IMR-90 (cell line): ENCODE measurements around the gene POMT2. TPM values are rescaled to one million over a fixed set of nuclear protein-coding genes. Genes with fewer than 3 reads are reported as not detected.

Experiments
- ATAC-seq: fragments of 200-7000 bp; cut with Tn5 transposase; 2 replicates; pipeline ENCODE4 v1.9.1; 2020; ENCODE audit warnings: low read depth, mild to moderate bottlenecking, moderate library complexity
- BruUV-seq: library from RNA; stranded (reverse); fragments of 400-500 nt; replicated peaks from 2 replicates; lab custom pipeline; 2021; lab: Mats Ljungman, UMichigan
- CTCF ChIA-PET: fragments of 300-600 bp; formaldehyde crosslinking; extraction: SDS; loops from one replicate; lab custom pipeline; 2021; ENCODE audit warnings: antibody characterized with exemption; lab: Yijun Ruan, JAX
- POLR2A ChIA-PET: fragments of 300-600 bp; sonication (Branson Sonifier 250); formaldehyde crosslinking; loops from one replicate; lab custom pipeline; 2022; ENCODE audit warnings: antibody characterized with exemption; ENCODE audit not compliant: unreplicated experiment; lab: Charles Lee
- DNase-seq: peaks from one replicate; pipeline ENCODE4 v3.0.0; 2013
- H2AFZ ChIP-seq: replicated peaks from 2 replicates; pipeline ENCODE3; 2013; ENCODE audit warnings: low read length, mild to moderate bottlenecking; ENCODE audit not compliant: poor library complexity
- H2AK5ac ChIP-seq: 2 replicates; pipeline ENCODE4 v1.6.1; 2013; ENCODE audit warnings: low read depth, low read length, inconsistent platforms
- H2AK9ac ChIP-seq: replicated peaks from 2 replicates; pipeline ENCODE3; 2013; ENCODE audit warnings: mild to moderate bottlenecking, low read depth, low read length, moderate library complexity; ENCODE audit not compliant: poor library complexity
- H2BK120ac ChIP-seq: 2 replicates; pipeline ENCODE4 v1.6.1; 2013; ENCODE audit warnings: low read depth, low read length, inconsistent platforms
- H2BK15ac ChIP-seq: 3 replicates; pipeline ENCODE4 v1.6.1; 2013; ENCODE audit warnings: low read depth, low read length, inconsistent platforms
- H2BK20ac ChIP-seq: 2 replicates; pipeline ENCODE4 v1.6.1; 2013; ENCODE audit warnings: low read depth, mild to moderate bottlenecking, inconsistent platforms, low read length, moderate library complexity
- H2BK5ac ChIP-seq: 2 replicates; pipeline ENCODE4 v1.6.1; 2013; ENCODE audit warnings: mild to moderate bottlenecking, low read depth, low read length, inconsistent platforms; ENCODE audit not compliant: poor library complexity, severe bottlenecking
- H3K14ac ChIP-seq: replicated peaks from 2 replicates; pipeline ENCODE4 v1.6.1; 2013; ENCODE audit warnings: low read depth, low read length, inconsistent platforms
- H3K18ac ChIP-seq: 2 replicates; pipeline ENCODE4 v1.6.1; 2013; ENCODE audit warnings: low read depth, low read length, control low read depth
- H3K23ac ChIP-seq: 2 replicates; pipeline ENCODE4 v1.6.1; 2013; ENCODE audit warnings: low read depth, low read length, inconsistent platforms
- H3K27ac ChIP-seq: 2 replicates; pipeline ENCODE4 v1.5.1; 2013; ENCODE audit warnings: mild to moderate bottlenecking, control low read depth, low read length; ENCODE audit not compliant: insufficient read depth
- H3K27me3 ChIP-seq: 2 replicates; pipeline ENCODE4 v1.6.1; 2013; ENCODE audit warnings: low read length; ENCODE audit not compliant: control insufficient read depth, insufficient read depth
- H3K36me3 ChIP-seq: 2 replicates; pipeline ENCODE4 v1.6.1; 2013; ENCODE audit warnings: low read length, mixed read lengths; ENCODE audit not compliant: control insufficient read depth, insufficient read depth
- H3K4ac ChIP-seq: 2 replicates; pipeline ENCODE4 v1.6.1; 2013; ENCODE audit warnings: low read depth, low read length, inconsistent platforms
- H3K4me1 ChIP-seq: 2 replicates; pipeline ENCODE4 v1.6.1; 2013; ENCODE audit warnings: low read length, mixed read lengths; ENCODE audit not compliant: control insufficient read depth, insufficient read depth
- H3K4me2 ChIP-seq: 2 replicates; pipeline ENCODE4 v1.6.1; 2013; ENCODE audit warnings: low read depth, mild to moderate bottlenecking, control low read depth, low read length, moderate library complexity
- H3K4me3 ChIP-seq: 2 replicates; pipeline ENCODE4 v1.5.1; 2013; ENCODE audit warnings: low read depth, mild to moderate bottlenecking, control low read depth, low read length, moderate library complexity; ENCODE audit not compliant: insufficient read depth
- H3K56ac ChIP-seq: 2 replicates; pipeline ENCODE4 v1.6.1; 2013; ENCODE audit warnings: low read length, inconsistent platforms; ENCODE audit not compliant: insufficient read depth; ENCODE audit errors: extremely low read depth
- H3K79me1 ChIP-seq, 2 experiments: 2 replicates each; pipeline ENCODE4 v1.6.1; 2013; ENCODE audit warnings: low read length in 2 of 2, inconsistent platforms in 1 of 2, low read depth in 1 of 2
- H3K9ac ChIP-seq: 2 replicates; pipeline ENCODE4 v1.6.1; 2013; ENCODE audit warnings: low read depth, low read length, control low read depth
- H3K9me1 ChIP-seq: 2 replicates; pipeline ENCODE4 v1.6.1; 2013; ENCODE audit warnings: low read length, inconsistent platforms; ENCODE audit not compliant: insufficient read depth
- H3K9me3 ChIP-seq: 2 replicates; pipeline ENCODE4 v1.6.1; 2013; ENCODE audit warnings: low read length; ENCODE audit not compliant: control insufficient read depth, insufficient read depth
- H4K20me1 ChIP-seq: 2 replicates; pipeline ENCODE4 v1.6.1; 2013; ENCODE audit warnings: low read length, inconsistent platforms; ENCODE audit not compliant: insufficient read depth
- H4K5ac ChIP-seq: 2 replicates; pipeline ENCODE4 v1.6.1; 2013; ENCODE audit warnings: mild to moderate bottlenecking, low read depth, low read length, control low read depth
- H4K8ac ChIP-seq, 2 experiments: 2 replicates each; pipeline ENCODE4 v1.6.1; 2013; ENCODE audit warnings: low read depth in 2 of 2, low read length in 2 of 2, control low read depth in 1 of 2, inconsistent platforms in 1 of 2
- H4K91ac ChIP-seq: 2 replicates; pipeline ENCODE4 v1.6.1; 2013; ENCODE audit warnings: low read depth, low read length, inconsistent platforms; ENCODE audit not compliant: insufficient read depth
- BHLHE40 ChIP-seq: fragments of 150-350 bp; IDR thresholded peaks from 2 replicates; pipeline ENCODE4 v1.6.1; 2016; ENCODE audit warnings: mild to moderate bottlenecking, low read depth, low read length
- CEBPB ChIP-seq: IDR thresholded peaks from 2 replicates; pipeline ENCODE4 v1.6.1; 2012; ENCODE audit warnings: low read depth, low read length, improper control_type of control experiment
- CHD1 ChIP-seq: IDR thresholded peaks from 2 replicates; pipeline ENCODE4 v1.6.1; 2012; ENCODE audit warnings: low read depth, low read length, improper control_type of control experiment
- FOS ChIP-seq: fragments of 150-350 bp; IDR thresholded peaks from 2 replicates; pipeline ENCODE4 v1.6.1; 2016; ENCODE audit warnings: low read depth, low read length
- MAFK ChIP-seq: IDR thresholded peaks from 2 replicates; pipeline ENCODE4 v1.6.1; 2012; ENCODE audit warnings: low read depth, low read length, improper control_type of control experiment
- MAZ ChIP-seq: IDR thresholded peaks from 2 replicates; pipeline ENCODE4 v1.6.1; 2012; ENCODE audit warnings: low read depth, mild to moderate bottlenecking, low read length, improper control_type of control experiment, moderate library complexity, borderline replicate concordance
- MXI1 ChIP-seq: IDR thresholded peaks from 2 replicates; pipeline ENCODE4 v1.6.1; 2012; ENCODE audit warnings: low read depth, mild to moderate bottlenecking, low read length, moderate library complexity, borderline replicate concordance
- NFE2L2 ChIP-seq: fragments of 150-350 bp; IDR thresholded peaks from 2 replicates; pipeline ENCODE4 v1.6.1; 2016; ENCODE audit warnings: low read depth, mild to moderate bottlenecking, low read length
- POLR2A ChIP-seq: IDR thresholded peaks from 2 replicates; pipeline ENCODE4 v1.6.1; 2012; ENCODE audit warnings: mild to moderate bottlenecking, low read depth, low read length
- RAD21 ChIP-seq: IDR thresholded peaks from 2 replicates; pipeline ENCODE4 v1.6.1; 2012; ENCODE audit warnings: low read length, improper control_type of control experiment
- RCOR1 ChIP-seq: IDR thresholded peaks from 2 replicates; pipeline ENCODE4 v1.6.1; 2012; ENCODE audit warnings: mild to moderate bottlenecking, low read length, improper control_type of control experiment; ENCODE audit not compliant: insufficient replicate concordance
- RFX5 ChIP-seq: IDR thresholded peaks from 2 replicates; pipeline ENCODE4 v1.8.0; 2012; ENCODE audit warnings: low read depth, mild to moderate bottlenecking, low read length, moderate library complexity
- SMC3 ChIP-seq: fragments of 150-350 bp; IDR thresholded peaks from 2 replicates; pipeline ENCODE4 v1.6.1; 2016; ENCODE audit warnings: low read depth, mild to moderate bottlenecking, antibody characterized with exemption, low read length, moderate library complexity
- WGBS, 2 experiments: methylation state at CpG; one replicate each; pipeline versions ENCODE4 v1.1.5 to v1.1.7; 2013; ENCODE audit warnings: missing lambda C conversion rate in 2 of 2; ENCODE audit not compliant: insufficient read length in 1 of 2; ENCODE audit errors: extremely low coverage in 2 of 2; 5-methylcytosine and 5-hydroxymethylcytosine counted together
- dilution Hi-C: fragments of 300-500 bp; cut with HindIII; formaldehyde crosslinking; loops from one replicate; pipeline ENCODE4 v1.14.3; 2018; ENCODE audit warnings: low sequenced_read_pairs; ENCODE audit not compliant: unreplicated experiment
- in situ Hi-C: fragments of 300-500 bp; cut with MboI; formaldehyde crosslinking; loops from 3 replicates; pipeline ENCODE4 v1.14.3; 2019; ENCODE audit warnings: low sequenced_read_pairs, inconsistent platforms, mixed read lengths
- intact Hi-C: fragments of 100-400 bp; cut with micrococcal nuclease; formaldehyde crosslinking; loops from 2 replicates; pipeline ENCODE4 v1.10.0; 2022
- polyA plus RNA-seq, 3 experiments: library from polyadenylated mRNA; depleted of rRNA; stranded (reverse); fragments of >200 nt; gene quantifications; 2 replicates each; pipeline ENCODE4 v1.2.3, GENCODE V29; 2012; ENCODE audit warnings: low replicate concordance in 1 of 3
- total RNA-seq: library from RNA; depleted of rRNA; stranded (reverse); fragments of >200 nt; gene quantifications from 2 replicates; pipeline ENCODE4 v1.2.3, GENCODE V29; 2012
- TF ChIP-seq, protein P1 (sequence below): conservative IDR thresholded peaks from 2 replicates; pipeline ENCODE4 v1.5.1; 2012; ENCODE audit warnings: mild to moderate bottlenecking, low read depth, low read length, improper control_type of control experiment
- TF ChIP-seq, protein P2 (sequence below): fragments of 150-350 bp; IDR thresholded peaks from 2 replicates; pipeline ENCODE4 v1.6.1; 2016; ENCODE audit warnings: low read depth, mild to moderate bottlenecking, low read length, moderate library complexity, borderline replicate concordance
- TF ChIP-seq, protein P3 (sequence below): fragments of 150-350 bp; IDR thresholded peaks from 2 replicates; pipeline ENCODE4 v1.6.1; 2017; ENCODE audit warnings: mild to moderate bottlenecking, antibody characterized with exemption, low read length, low read depth

POMT2 gene
- total and polyA plus RNA-seq, 2 of the 4 experiments (the other 2 are of a cell fraction) = 6.5 to 13.0 TPM

DNA sequence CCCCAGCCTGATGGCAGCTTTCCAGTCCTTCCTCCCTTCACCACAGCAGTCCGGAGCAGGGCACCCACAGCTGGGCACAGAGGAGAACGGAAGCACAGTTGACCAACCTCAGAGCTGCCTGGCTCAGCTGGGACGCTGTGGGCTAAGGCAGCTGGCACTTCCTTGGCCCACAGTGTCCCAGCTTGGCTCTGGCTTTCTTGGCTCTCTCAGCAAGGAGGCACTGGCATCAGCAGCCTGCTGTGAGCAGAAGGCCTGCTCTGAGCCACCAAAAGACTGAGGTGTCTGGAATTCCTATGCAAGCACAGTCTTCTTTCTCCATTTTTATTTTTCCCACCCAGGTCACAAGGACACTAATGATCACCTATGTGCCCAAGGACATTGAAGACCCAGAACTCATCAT is 82.3 kb downstream of the POMT2 start:
- Histone ChIP-seq H2BK20ac (no peak overlapping the region), H2AFZ (no peak overlapping the region), H3K27me3 (no peaks in the 10 kb centered on the region; the same call in 1 of the 2 replicates), H4K8ac (no peak overlapping the region), H2BK5ac (no peak overlapping the region), H3K36me3 (no peaks in the 10 kb centered on the region), H4K91ac (no peak overlapping the region), H3K18ac (no peak overlapping the region), H4K20me1 (no peaks in the 10 kb centered on the region), H4K5ac (no peak overlapping the region), H3K9me3 (no peaks in the 10 kb centered on the region), H2BK120ac (no peak overlapping the region), H3K9ac (no peak overlapping the region), H3K79me1 (no peaks in the 10 kb centered on the region), H3K4me1 (no peaks in the 10 kb centered on the region), H3K4me2 (no peak overlapping the region), H3K23ac (no peak overlapping the region), H3K9me1 (no peaks in the 10 kb centered on the region), H2AK5ac (no peak overlapping the region), H3K56ac (no peak overlapping the region), H2AK9ac (no peak overlapping the region), H3K4ac (no peak overlapping the region), H3K4me3 (no peak overlapping the region), H3K14ac (no peak overlapping the region), H3K27ac (no peak overlapping the region), H2BK15ac (no peak overlapping the region)
- TF ChIP-seq RCOR1 = no peak
- no peak for TF ChIP-seq MAZ
- no peak for TF ChIP-seq FOS
- TF ChIP-seq RFX5 = no peak
- TF ChIP-seq, protein P1, sequence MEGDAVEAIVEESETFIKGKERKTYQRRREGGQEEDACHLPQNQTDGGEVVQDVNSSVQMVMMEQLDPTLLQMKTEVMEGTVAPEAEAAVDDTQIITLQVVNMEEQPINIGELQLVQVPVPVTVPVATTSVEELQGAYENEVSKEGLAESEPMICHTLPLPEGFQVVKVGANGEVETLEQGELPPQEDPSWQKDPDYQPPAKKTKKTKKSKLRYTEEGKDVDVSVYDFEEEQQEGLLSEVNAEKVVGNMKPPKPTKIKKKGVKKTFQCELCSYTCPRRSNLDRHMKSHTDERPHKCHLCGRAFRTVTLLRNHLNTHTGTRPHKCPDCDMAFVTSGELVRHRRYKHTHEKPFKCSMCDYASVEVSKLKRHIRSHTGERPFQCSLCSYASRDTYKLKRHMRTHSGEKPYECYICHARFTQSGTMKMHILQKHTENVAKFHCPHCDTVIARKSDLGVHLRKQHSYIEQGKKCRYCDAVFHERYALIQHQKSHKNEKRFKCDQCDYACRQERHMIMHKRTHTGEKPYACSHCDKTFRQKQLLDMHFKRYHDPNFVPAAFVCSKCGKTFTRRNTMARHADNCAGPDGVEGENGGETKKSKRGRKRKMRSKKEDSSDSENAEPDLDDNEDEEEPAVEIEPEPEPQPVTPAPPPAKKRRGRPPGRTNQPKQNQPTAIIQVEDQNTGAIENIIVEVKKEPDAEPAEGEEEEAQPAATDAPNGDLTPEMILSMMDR = no peak
- TF ChIP-seq RAD21 = no peak
- TF ChIP-seq, protein P2, sequence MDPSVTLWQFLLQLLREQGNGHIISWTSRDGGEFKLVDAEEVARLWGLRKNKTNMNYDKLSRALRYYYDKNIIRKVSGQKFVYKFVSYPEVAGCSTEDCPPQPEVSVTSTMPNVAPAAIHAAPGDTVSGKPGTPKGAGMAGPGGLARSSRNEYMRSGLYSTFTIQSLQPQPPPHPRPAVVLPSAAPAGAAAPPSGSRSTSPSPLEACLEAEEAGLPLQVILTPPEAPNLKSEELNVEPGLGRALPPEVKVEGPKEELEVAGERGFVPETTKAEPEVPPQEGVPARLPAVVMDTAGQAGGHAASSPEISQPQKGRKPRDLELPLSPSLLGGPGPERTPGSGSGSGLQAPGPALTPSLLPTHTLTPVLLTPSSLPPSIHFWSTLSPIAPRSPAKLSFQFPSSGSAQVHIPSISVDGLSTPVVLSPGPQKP = no peak
- TF ChIP-seq MAFK = no peak
- TF ChIP-seq MXI1 = no peak
- TF ChIP-seq CEBPB = no peak
- no peak for TF ChIP-seq CHD1
- TF ChIP-seq NFE2L2 = no peak
- TF ChIP-seq, protein P3, sequence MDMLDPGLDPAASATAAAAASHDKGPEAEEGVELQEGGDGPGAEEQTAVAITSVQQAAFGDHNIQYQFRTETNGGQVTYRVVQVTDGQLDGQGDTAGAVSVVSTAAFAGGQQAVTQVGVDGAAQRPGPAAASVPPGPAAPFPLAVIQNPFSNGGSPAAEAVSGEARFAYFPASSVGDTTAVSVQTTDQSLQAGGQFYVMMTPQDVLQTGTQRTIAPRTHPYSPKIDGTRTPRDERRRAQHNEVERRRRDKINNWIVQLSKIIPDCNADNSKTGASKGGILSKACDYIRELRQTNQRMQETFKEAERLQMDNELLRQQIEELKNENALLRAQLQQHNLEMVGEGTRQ = no peak
- no peak for TF ChIP-seq SMC3
- no peak for TF ChIP-seq BHLHE40
- no peak for TF ChIP-seq POLR2A
- ChIA-PET CTCF (no interaction called here), POLR2A (no interaction called here)
- ATAC-seq (no peak), DNase-seq (no peak)
- WGBS, 2 experiments = 47% methylated on average over 3 of the region's 3 CpGs; no CpG with 5 or more reads in 1 of the 2 experiments
- in situ Hi-C loops (no loop called here), dilution Hi-C loops (no loop called here), intact Hi-C loops (no loop called here)
- no TSS peak for BruUV-seq
